GM12892 (cell line): Measurements from ENCODE around the gene LMTK2.

Experiments used
- POLR2A ChIP-seq: IDR thresholded peaks from 2 replicates; pipeline ENCODE4 v1.6.1; 2011; ENCODE audit warnings: low read depth, low read length, control low read depth
- POLR2AphosphoS5 ChIP-seq: IDR thresholded peaks from 2 replicates; pipeline ENCODE4 v1.6.1; 2011; ENCODE audit warnings: low read depth, low read length, control low read depth
- TAF1 ChIP-seq: IDR thresholded peaks from 2 replicates; pipeline ENCODE4 v1.6.1; 2011; ENCODE audit warnings: low read depth, mild to moderate bottlenecking, control low read depth, low read length, borderline replicate concordance

GRCh38 chr7:98194672-98195457 is 88.2 kb downstream of the LMTK2 start:
- no peak for TF ChIP-seq POLR2AphosphoS5
- no peak for TF ChIP-seq POLR2A
- TF ChIP-seq TAF1, result no peak
